ENCODE measurements around the gene ST6GALNAC5. TPM values are rescaled to one million over a fixed set of nuclear protein-coding genes. Genes with fewer than 3 reads are reported as not detected.

ST6GALNAC5 gene
- total RNA-seq, 1 experiment from 2014 or later = not detected

DNA sequence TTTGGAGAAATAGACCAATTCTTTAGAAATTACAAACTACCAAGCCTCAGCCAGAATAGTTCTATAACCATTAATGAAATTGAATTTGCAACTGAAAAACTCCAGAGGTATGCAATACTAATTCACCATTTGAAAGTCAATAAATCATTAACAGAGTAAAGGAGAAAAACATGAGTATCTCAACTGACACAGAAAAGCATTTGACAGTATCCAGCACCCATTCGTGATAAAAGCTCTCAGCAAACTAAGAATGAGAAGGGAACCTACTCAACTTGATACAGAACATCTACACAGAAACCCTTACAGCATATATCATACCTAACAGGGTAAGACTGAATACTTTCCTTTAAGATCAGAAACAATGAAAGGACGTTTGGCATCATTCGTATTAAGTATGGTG, 54.3 kb downstream of the ST6GALNAC5 start:
- no peak for DNase-seq (ENCODE audit: low read depth, low spot score)

GRCh38 chr1:76925825-76926224, 58.5 kb downstream of the ST6GALNAC5 start:
- no TSS peak for BruUV-seq (replicated peaks)
- in situ Hi-C loops (cut with HindIII; ENCODE audit: low pct_unique_long_range_greater_than_20kb, low sequenced_read_pairs) (no loop called here), intact Hi-C loops (cut with micrococcal nuclease; ENCODE audit: unreplicated experiment) (no loop called here)
- Histone ChIP-seq H3K36me3 (ENCODE audit: control insufficient read depth, insufficient read depth, low read length) (no peaks in the 10 kb centered on the region), H3K4me1 (ENCODE audit: control insufficient read depth, insufficient read depth, low read length) (no peaks in the 10 kb centered on the region), H3K27ac (ENCODE audit: low read length) (no peak overlapping the region), H3K27me3 (ENCODE audit: control insufficient read depth, insufficient read depth, low read length) (no peaks in the 10 kb centered on the region; the same call in 1 of the 2 replicates), H3K4me3 (ENCODE audit: low read depth in 2 of 2, low read length in 2 of 2) (no peak overlapping the region), H3K9me3 (ENCODE audit: control insufficient read depth, insufficient read depth, low read depth, low read length) (no peaks in the 10 kb centered on the region)
- ChIA-PET POLR2A (no interaction called here), CTCF (no interaction called here)
- DNase-seq (ENCODE audit: low read depth, low spot score) = no peak
- TF ChIP-seq, protein P1, sequence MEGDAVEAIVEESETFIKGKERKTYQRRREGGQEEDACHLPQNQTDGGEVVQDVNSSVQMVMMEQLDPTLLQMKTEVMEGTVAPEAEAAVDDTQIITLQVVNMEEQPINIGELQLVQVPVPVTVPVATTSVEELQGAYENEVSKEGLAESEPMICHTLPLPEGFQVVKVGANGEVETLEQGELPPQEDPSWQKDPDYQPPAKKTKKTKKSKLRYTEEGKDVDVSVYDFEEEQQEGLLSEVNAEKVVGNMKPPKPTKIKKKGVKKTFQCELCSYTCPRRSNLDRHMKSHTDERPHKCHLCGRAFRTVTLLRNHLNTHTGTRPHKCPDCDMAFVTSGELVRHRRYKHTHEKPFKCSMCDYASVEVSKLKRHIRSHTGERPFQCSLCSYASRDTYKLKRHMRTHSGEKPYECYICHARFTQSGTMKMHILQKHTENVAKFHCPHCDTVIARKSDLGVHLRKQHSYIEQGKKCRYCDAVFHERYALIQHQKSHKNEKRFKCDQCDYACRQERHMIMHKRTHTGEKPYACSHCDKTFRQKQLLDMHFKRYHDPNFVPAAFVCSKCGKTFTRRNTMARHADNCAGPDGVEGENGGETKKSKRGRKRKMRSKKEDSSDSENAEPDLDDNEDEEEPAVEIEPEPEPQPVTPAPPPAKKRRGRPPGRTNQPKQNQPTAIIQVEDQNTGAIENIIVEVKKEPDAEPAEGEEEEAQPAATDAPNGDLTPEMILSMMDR (IDR thresholded peaks at IDR 0.05) = no peak
- TF ChIP-seq, protein P2, sequence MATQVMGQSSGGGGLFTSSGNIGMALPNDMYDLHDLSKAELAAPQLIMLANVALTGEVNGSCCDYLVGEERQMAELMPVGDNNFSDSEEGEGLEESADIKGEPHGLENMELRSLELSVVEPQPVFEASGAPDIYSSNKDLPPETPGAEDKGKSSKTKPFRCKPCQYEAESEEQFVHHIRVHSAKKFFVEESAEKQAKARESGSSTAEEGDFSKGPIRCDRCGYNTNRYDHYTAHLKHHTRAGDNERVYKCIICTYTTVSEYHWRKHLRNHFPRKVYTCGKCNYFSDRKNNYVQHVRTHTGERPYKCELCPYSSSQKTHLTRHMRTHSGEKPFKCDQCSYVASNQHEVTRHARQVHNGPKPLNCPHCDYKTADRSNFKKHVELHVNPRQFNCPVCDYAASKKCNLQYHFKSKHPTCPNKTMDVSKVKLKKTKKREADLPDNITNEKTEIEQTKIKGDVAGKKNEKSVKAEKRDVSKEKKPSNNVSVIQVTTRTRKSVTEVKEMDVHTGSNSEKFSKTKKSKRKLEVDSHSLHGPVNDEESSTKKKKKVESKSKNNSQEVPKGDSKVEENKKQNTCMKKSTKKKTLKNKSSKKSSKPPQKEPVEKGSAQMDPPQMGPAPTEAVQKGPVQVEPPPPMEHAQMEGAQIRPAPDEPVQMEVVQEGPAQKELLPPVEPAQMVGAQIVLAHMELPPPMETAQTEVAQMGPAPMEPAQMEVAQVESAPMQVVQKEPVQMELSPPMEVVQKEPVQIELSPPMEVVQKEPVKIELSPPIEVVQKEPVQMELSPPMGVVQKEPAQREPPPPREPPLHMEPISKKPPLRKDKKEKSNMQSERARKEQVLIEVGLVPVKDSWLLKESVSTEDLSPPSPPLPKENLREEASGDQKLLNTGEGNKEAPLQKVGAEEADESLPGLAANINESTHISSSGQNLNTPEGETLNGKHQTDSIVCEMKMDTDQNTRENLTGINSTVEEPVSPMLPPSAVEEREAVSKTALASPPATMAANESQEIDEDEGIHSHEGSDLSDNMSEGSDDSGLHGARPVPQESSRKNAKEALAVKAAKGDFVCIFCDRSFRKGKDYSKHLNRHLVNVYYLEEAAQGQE (IDR thresholded peaks at IDR 0.05; ENCODE audit: insufficient read depth in 1 of 2, low read depth in 2 of 2, low read length in 1 of 2) = no peak
- TF ChIP-seq POLR2AphosphoS5 (IDR thresholded peaks at IDR 0.05; ENCODE audit: low read depth, low read length) = no peak
- no peak for TF ChIP-seq TCF7L2 (IDR thresholded peaks at IDR 0.05; ENCODE audit: low read depth, low read length)
- no peak for TF ChIP-seq SIN3A (IDR thresholded peaks at IDR 0.05; ENCODE audit: borderline replicate concordance, insufficient read depth, low read depth, low read length)
- ATAC-seq = no peak

More for the DNA sequence above, 54.3 kb downstream of the ST6GALNAC5 start:
- H3K9me3 ChIP-seq (ENCODE audit: control insufficient read depth, insufficient read depth, low read depth, low read length) = no peaks in the 10 kb centered on the region
- no peaks in the 10 kb centered on the region for H3K36me3 ChIP-seq (ENCODE audit: control insufficient read depth, insufficient read depth, low read length)
- ChIA-PET CTCF (no interaction called here), POLR2A (no interaction called here)
- no peak overlapping the region for H3K4me3 ChIP-seq (ENCODE audit: low read depth in 2 of 2, low read length in 2 of 2)
- no peaks in the 10 kb centered on the region for H3K4me1 ChIP-seq (ENCODE audit: control insufficient read depth, insufficient read depth, low read length)
- no peak for ATAC-seq
- in situ Hi-C loops (cut with HindIII; ENCODE audit: low pct_unique_long_range_greater_than_20kb, low sequenced_read_pairs) (no loop called here), intact Hi-C loops (cut with micrococcal nuclease; ENCODE audit: unreplicated experiment) (no loop called here)
- H3K27ac ChIP-seq (ENCODE audit: low read length) = no peak overlapping the region
- no TSS peak for BruUV-seq (replicated peaks)
- H3K27me3 ChIP-seq (ENCODE audit: control insufficient read depth, insufficient read depth, low read length) = no peaks in the 10 kb centered on the region; the same call in 1 of the 2 replicates
- TF ChIP-seq, protein P2 (IDR thresholded peaks at IDR 0.05; ENCODE audit: insufficient read depth in 1 of 2, low read depth in 2 of 2, low read length in 1 of 2) = no peak
- TF ChIP-seq POLR2AphosphoS5 (IDR thresholded peaks at IDR 0.05; ENCODE audit: low read depth, low read length) (no peak), TCF7L2 (IDR thresholded peaks at IDR 0.05; ENCODE audit: low read depth, low read length) (no peak), SIN3A (IDR thresholded peaks at IDR 0.05; ENCODE audit: borderline replicate concordance, insufficient read depth, low read depth, low read length) (no peak)
- TF ChIP-seq, protein P1 (IDR thresholded peaks at IDR 0.05) = no peak

Measured in Panc1 (cell line).